Measurements from ENCODE around the gene DDI2. TPM values are rescaled to one million over a fixed set of nuclear protein-coding genes. Genes with fewer than 3 reads are reported as not detected.

Gene DDI2
- total and polyA plus RNA-seq, 10 of the 15 experiments (the other 5 are each of a cell fraction or from before 2014, with no cell fraction given) = 3.3 to 33.1 (median 11.6) TPM

DNA sequence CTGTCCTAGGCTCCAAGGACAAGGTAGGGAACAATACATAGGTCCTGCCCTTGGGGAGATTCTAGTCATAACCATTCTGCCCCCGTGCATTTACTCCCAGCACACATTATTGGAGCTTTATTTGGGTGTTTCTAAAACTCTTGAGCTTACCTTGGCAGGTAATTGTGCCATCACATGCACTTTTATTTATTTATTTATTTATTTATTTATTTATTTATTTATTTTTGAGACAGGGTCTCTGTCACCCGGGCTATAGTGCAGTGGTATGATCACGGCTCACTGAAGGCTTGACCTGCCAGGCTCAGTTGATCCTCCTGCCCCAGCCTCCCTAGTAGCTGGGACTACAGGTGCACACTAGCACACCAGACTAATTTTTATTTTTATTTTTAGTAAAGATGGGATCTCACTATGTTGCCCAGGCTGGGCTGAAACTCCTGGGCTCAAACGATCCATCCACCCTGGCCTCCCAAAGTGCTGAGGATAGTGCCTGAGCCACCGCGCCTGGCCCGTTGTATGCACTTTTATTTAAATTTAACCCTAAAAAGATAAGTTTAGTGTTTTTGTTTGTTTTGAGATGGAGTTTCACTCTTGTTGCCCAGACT lies 41.6 kb upstream of the DDI2 start:
- in situ Hi-C loops (cut with MboI) = no loop called here

DNA sequence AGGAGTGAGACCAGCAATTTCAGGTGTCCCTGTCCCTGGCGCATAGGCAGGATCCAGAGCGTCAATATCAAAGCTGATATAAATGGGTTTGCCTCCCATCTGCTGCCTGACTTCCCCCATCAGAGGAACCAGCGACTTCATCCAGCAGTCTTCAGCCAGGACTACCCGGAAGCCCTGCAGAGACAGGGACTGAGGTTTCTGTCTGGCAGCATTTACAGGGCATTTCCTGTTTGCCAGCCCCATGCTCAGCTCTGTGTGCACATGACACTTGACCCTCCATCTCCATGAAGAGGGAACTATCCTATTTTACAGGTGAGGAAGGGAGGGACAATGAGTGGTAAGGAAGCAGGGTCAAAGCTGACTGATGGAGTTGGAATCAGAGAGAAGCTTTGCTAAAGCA lies 39.6 kb upstream of the DDI2 start:
- Histone ChIP-seq H3K9ac (ENCODE audit: control insufficient read depth, insufficient read depth, low read length) (no peak overlapping the region), H2AFZ (ENCODE audit: control insufficient read depth, low read depth, low read length) (no peak overlapping the region), H3K4me2 (ENCODE audit: control insufficient read depth, insufficient read depth) (no peak overlapping the region), H3K4me1 (ENCODE audit: control insufficient read depth, insufficient read depth, low read length) (peaks cover 19% of the 10 kb centered on the region), H3K27ac (ENCODE audit: control insufficient read depth, insufficient read depth) (no peak overlapping the region), H4K20me1 (ENCODE audit: control insufficient read depth, insufficient read depth) (no peaks in the 10 kb centered on the region), H3K9me3 (replicated peaks; ENCODE audit: control insufficient read depth, insufficient read depth, low read length) (no peaks in the 10 kb centered on the region), H3K79me2 (ENCODE audit: control insufficient read depth, insufficient read depth, low read length) (no peaks in the 10 kb centered on the region), H3K27me3 (replicated peaks in 1 of 2; ENCODE audit: control insufficient read depth in 2 of 2, insufficient read depth in 2 of 2, low read length in 1 of 2) (no peaks in the 10 kb centered on the region), H3K36me3 (ENCODE audit: control insufficient read depth in 2 of 2, insufficient read depth in 2 of 2, low read length in 1 of 2) (no peaks in the 10 kb centered on the region; a peak in 1 of 4 replicates), H3K4me3 (no peak overlapping the region)
- CTCF ChIA-PET = no interaction called here
- RAD21 ChIA-PET (ENCODE audit: unreplicated experiment) = no interaction called here
- WGBS (ENCODE audit: insufficient coverage, insufficient replicate concordance, low lambda C conversion rate, missing lambda C conversion rate) = 67% methylated on average over 4 of the region's 4 CpGs
- in situ Hi-C loops (cut with MboI) = no loop called here
- BruUV-seq (replicated peaks) = no TSS peak
- ATAC-seq (no peak), DNase-seq (ENCODE audit: low read depth, low spot score) (no peak), FAIRE-seq (no peak)
- SMC1A ChIA-PET (ENCODE audit: uncharacterized antibody, unreplicated experiment) = no interaction called here
- intact Hi-C loops (cut with micrococcal nuclease; ENCODE audit: unreplicated experiment) = no loop called here
- POLR2A ChIA-PET = interaction anchor here (0.6 kb wide), 1 partner anchor 199 kb away, joined by 7 read pairs; no protein-coding TSS in a partner anchor
- TF ChIP-seq SIX5 (IDR thresholded peaks at IDR 0.05; ENCODE audit: low read depth, low read length, severe bottlenecking) (no peak), NRF1 (conservative IDR thresholded peaks at IDR 0.05; ENCODE audit: low read depth, low read length) (no peak), CREM (IDR thresholded peaks at IDR 0.05; ENCODE audit: low read depth) (no peak), ZNF24 (IDR thresholded peaks at IDR 0.05) (no peak), RCOR1 (conservative IDR thresholded peaks at IDR 0.05; ENCODE audit: low read depth, low read length) (no peak), PAX5 (IDR thresholded peaks at IDR 0.05; ENCODE audit: borderline replicate concordance, low read depth, low read length) (no peak), LARP7 (IDR thresholded peaks at IDR 0.05) (no peak), DPF2 (IDR thresholded peaks at IDR 0.05) (no peak), ZNF207 (IDR thresholded peaks at IDR 0.05; ENCODE audit: borderline replicate concordance) (no peak), BMI1 (IDR thresholded peaks at IDR 0.05; ENCODE audit: borderline replicate concordance) (no peak)
- TF ChIP-seq, protein P1, sequence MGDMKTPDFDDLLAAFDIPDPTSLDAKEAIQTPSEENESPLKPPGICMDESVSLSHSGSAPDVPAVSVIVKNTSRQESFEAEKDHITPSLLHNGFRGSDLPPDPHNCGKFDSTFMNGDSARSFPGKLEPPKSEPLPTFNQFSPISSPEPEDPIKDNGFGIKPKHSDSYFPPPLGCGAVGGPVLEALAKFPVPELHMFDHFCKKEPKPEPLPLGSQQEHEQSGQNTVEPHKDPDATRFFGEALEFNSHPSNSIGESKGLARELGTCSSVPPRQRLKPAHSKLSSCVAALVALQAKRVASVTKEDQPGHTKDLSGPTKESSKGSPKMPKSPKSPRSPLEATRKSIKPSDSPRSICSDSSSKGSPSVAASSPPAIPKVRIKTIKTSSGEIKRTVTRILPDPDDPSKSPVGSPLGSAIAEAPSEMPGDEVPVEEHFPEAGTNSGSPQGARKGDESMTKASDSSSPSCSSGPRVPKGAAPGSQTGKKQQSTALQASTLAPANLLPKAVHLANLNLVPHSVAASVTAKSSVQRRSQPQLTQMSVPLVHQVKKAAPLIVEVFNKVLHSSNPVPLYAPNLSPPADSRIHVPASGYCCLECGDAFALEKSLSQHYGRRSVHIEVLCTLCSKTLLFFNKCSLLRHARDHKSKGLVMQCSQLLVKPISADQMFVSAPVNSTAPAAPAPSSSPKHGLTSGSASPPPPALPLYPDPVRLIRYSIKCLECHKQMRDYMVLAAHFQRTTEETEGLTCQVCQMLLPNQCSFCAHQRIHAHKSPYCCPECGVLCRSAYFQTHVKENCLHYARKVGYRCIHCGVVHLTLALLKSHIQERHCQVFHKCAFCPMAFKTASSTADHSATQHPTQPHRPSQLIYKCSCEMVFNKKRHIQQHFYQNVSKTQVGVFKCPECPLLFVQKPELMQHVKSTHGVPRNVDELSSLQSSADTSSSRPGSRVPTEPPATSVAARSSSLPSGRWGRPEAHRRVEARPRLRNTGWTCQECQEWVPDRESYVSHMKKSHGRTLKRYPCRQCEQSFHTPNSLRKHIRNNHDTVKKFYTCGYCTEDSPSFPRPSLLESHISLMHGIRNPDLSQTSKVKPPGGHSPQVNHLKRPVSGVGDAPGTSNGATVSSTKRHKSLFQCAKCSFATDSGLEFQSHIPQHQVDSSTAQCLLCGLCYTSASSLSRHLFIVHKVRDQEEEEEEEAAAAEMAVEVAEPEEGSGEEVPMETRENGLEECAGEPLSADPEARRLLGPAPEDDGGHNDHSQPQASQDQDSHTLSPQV (IDR thresholded peaks at IDR 0.05) = no peak
- TF ChIP-seq, protein P2, sequence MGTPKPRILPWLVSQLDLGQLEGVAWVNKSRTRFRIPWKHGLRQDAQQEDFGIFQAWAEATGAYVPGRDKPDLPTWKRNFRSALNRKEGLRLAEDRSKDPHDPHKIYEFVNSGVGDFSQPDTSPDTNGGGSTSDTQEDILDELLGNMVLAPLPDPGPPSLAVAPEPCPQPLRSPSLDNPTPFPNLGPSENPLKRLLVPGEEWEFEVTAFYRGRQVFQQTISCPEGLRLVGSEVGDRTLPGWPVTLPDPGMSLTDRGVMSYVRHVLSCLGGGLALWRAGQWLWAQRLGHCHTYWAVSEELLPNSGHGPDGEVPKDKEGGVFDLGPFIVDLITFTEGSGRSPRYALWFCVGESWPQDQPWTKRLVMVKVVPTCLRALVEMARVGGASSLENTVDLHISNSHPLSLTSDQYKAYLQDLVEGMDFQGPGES (IDR thresholded peaks at IDR 0.05) = no peak

More for the DNA sequence above, 41.6 kb upstream of the DDI2 start:
- POLR2A ChIA-PET = no interaction called here
- intact Hi-C loops (cut with micrococcal nuclease; ENCODE audit: unreplicated experiment) = no loop called here
- no peak overlapping the region for H3K4me2 ChIP-seq (ENCODE audit: control insufficient read depth, insufficient read depth)
- FAIRE-seq = no peak
- H3K9me3 ChIP-seq (replicated peaks; ENCODE audit: control insufficient read depth, insufficient read depth, low read length) = no peaks in the 10 kb centered on the region
- H3K36me3 ChIP-seq (ENCODE audit: control insufficient read depth in 2 of 2, insufficient read depth in 2 of 2, low read length in 1 of 2) = no peaks in the 10 kb centered on the region; a peak in 1 of 4 replicates
- H3K4me3 ChIP-seq = no peak overlapping the region
- H4K20me1 ChIP-seq (ENCODE audit: control insufficient read depth, insufficient read depth) = no peaks in the 10 kb centered on the region
- no peak overlapping the region for H3K27ac ChIP-seq (ENCODE audit: control insufficient read depth, insufficient read depth)
- H3K27me3 ChIP-seq (replicated peaks in 1 of 2; ENCODE audit: control insufficient read depth in 2 of 2, insufficient read depth in 2 of 2, low read length in 1 of 2) = no peaks in the 10 kb centered on the region
- peaks cover 26% of the 10 kb centered on the region for H3K4me1 ChIP-seq (ENCODE audit: control insufficient read depth, insufficient read depth, low read length)
- no peak overlapping the region for H2AFZ ChIP-seq (ENCODE audit: control insufficient read depth, low read depth, low read length)
- SMC1A ChIA-PET (ENCODE audit: uncharacterized antibody, unreplicated experiment) = interaction anchor here (1.2 kb wide), 1 partner anchor 122 kb away, joined by 3 read pairs; no protein-coding TSS in a partner anchor
- RAD21 ChIA-PET (ENCODE audit: unreplicated experiment) = no interaction called here
- WGBS (ENCODE audit: insufficient coverage, insufficient replicate concordance, low lambda C conversion rate, missing lambda C conversion rate) = 91% methylated on average over 7 of the region's 7 CpGs
- TF ChIP-seq KAT2A (conservative IDR thresholded peaks at IDR 0.05; ENCODE audit: control insufficient read depth, low read depth, low read length) = no peak
- no peak for TF ChIP-seq SREBF1 (IDR thresholded peaks at IDR 0.05; ENCODE audit: low read length)
- no peak for TF ChIP-seq GATAD2B (conservative IDR thresholded peaks at IDR 0.05; ENCODE audit: low read depth)
- CTCF ChIA-PET = no interaction called here
- no peak overlapping the region for H3K9ac ChIP-seq (ENCODE audit: control insufficient read depth, insufficient read depth, low read length)
- no peaks in the 10 kb centered on the region for H3K79me2 ChIP-seq (ENCODE audit: control insufficient read depth, insufficient read depth, low read length)
- BruUV-seq (replicated peaks) = no TSS peak
- ATAC-seq = no peak
- no peak for DNase-seq (ENCODE audit: low read depth, low spot score)

Data from GM12878 (cell line).